Large intestine (tissue), 3 donors: ENCODE measurements around the gene KANSL1L. TPM values are rescaled to one million over a fixed set of nuclear protein-coding genes. Genes with fewer than 3 reads are reported as not detected.

ENCODE experiments used
- DNase-seq, 2 donors: peaks; one replicate each; pipeline versions ENCODE4 v3.0.0 to v3.0.0-alpha.2; 2013
- H3K27ac ChIP-seq: one replicate; pipeline ENCODE4 v1.5.1; 2013; ENCODE audit warnings: low read length
- H3K27me3 ChIP-seq: 2 replicates; pipeline ENCODE4 v1.6.1; 2013; ENCODE audit warnings: low read length; ENCODE audit not compliant: control insufficient read depth, insufficient read depth
- H3K36me3 ChIP-seq: 2 replicates; pipeline ENCODE4 v1.6.1; 2013; ENCODE audit warnings: low read length; ENCODE audit not compliant: control insufficient read depth, insufficient read depth
- H3K4me1 ChIP-seq: one replicate; pipeline ENCODE4 v1.6.1; 2013; ENCODE audit warnings: low read length; ENCODE audit not compliant: control insufficient read depth, insufficient read depth
- H3K4me3 ChIP-seq: one replicate; pipeline ENCODE4 v1.5.1; 2013; ENCODE audit warnings: low read length
- H3K9me3 ChIP-seq: one replicate; pipeline ENCODE4 v1.6.1; 2013; ENCODE audit warnings: mild to moderate bottlenecking, low read depth, low read length, moderate library complexity; ENCODE audit not compliant: control insufficient read depth
- WGBS: methylation state at CpG from one replicate; pipeline ENCODE4 v1.1.5; 2013; ENCODE audit warnings: low lambda C conversion rate; ENCODE audit not compliant: insufficient coverage; 5-methylcytosine and 5-hydroxymethylcytosine counted together
- polyA plus RNA-seq: library from polyadenylated mRNA; unstranded; fragments of 120-200 nt; gene quantifications from one replicate; pipeline ENCODE4 v1.2.1, GENCODE V29; 2013

Gene KANSL1L
- polyA plus RNA-seq, 1 donor = 23.1 TPM

- WGBS = 86% methylated on average over 1 of the region's 3 CpGs
- H3K36me3 ChIP-seq = peaks cover 2% of the 10 kb centered on the region
- no peak for DNase-seq
These were observed 12.2 kb downstream of the KANSL1L start for GRCh38 chr2:210159059-210159458.

GRCh38 chr2:210158236-210158635 lies 13.0 kb downstream of the KANSL1L start:
- peaks cover 9% of the 10 kb centered on the region for H3K4me1 ChIP-seq
- H3K9me3 ChIP-seq = no peaks in the 10 kb centered on the region
- no peaks in the 10 kb centered on the region for H3K27me3 ChIP-seq
- no CpG with 5 or more reads among the region's 2 CpGs for WGBS
- peaks cover 6% of the 10 kb centered on the region for H3K36me3 ChIP-seq
- no peak overlapping the region for H3K4me3 ChIP-seq
- DNase-seq = peak; percentile 3 to 35
- no peak overlapping the region for H3K27ac ChIP-seq

More at GRCh38 chr2:210159059-210159458, 12.2 kb downstream of the KANSL1L start:
- Histone ChIP-seq H3K4me1 (peaks cover 9% of the 10 kb centered on the region), H3K4me3 (no peak overlapping the region), H3K9me3 (no peaks in the 10 kb centered on the region), H3K27ac (no peak overlapping the region), H3K27me3 (no peaks in the 10 kb centered on the region)

- H3K27me3 ChIP-seq = no peaks in the 10 kb centered on the region
- no CpG with 5 or more reads among the region's 3 CpGs for WGBS
- peaks cover 6% of the 10 kb centered on the region for H3K36me3 ChIP-seq
- H3K4me1 ChIP-seq = peaks cover 5% of the 10 kb centered on the region
- no peaks in the 10 kb centered on the region for H3K9me3 ChIP-seq
- no peak overlapping the region for H3K4me3 ChIP-seq
- DNase-seq = no peak
- H3K27ac ChIP-seq = no peak overlapping the region
These were observed 13.7 kb downstream of the KANSL1L start for GRCh38 chr2:210157526-210157925.

GRCh38 chr2:210147614-210148013 lies 23.6 kb downstream of the KANSL1L start:
- Histone ChIP-seq H3K27ac (no peak overlapping the region), H3K4me1 (no peaks in the 10 kb centered on the region), H3K27me3 (no peaks in the 10 kb centered on the region), H3K9me3 (peaks cover 26% of the 10 kb centered on the region), H3K4me3 (no peak overlapping the region), H3K36me3 (peaks cover 28% of the 10 kb centered on the region)
- no peak for DNase-seq

GRCh38 chr2:210132239-210132638 lies 39.0 kb downstream of the KANSL1L start:
- Histone ChIP-seq H3K27ac (no peak overlapping the region), H3K36me3 (peaks cover 5% of the 10 kb centered on the region), H3K27me3 (no peaks in the 10 kb centered on the region), H3K4me3 (no peak overlapping the region), H3K9me3 (peaks cover 5% of the 10 kb centered on the region), H3K4me1 (no peaks in the 10 kb centered on the region)
- no peak for DNase-seq

- WGBS = 50% methylated on average over 1 of the region's 3 CpGs
- DNase-seq = peak in 1 of 2 donors; percentile 25
- H3K27ac ChIP-seq = no peak overlapping the region
These were observed 42.2 kb downstream of the KANSL1L start for GRCh38 chr2:210128961-210129360.

GRCh38 chr2:210113614-210114235 lies 57.5 kb downstream of the KANSL1L start:
- Histone ChIP-seq H3K27ac (no peak overlapping the region), H3K4me1 (no peaks in the 10 kb centered on the region), H3K4me3 (no peak overlapping the region), H3K27me3 (no peaks in the 10 kb centered on the region), H3K9me3 (peaks cover 26% of the 10 kb centered on the region), H3K36me3 (peaks cover 18% of the 10 kb centered on the region)
- DNase-seq = no peak
- 91% methylated on average over 1 of the region's 3 CpGs for WGBS

More at GRCh38 chr2:210128961-210129360, 42.2 kb downstream of the KANSL1L start:
- Histone ChIP-seq H3K4me3 (no peak overlapping the region), H3K27me3 (no peaks in the 10 kb centered on the region), H3K4me1 (no peaks in the 10 kb centered on the region), H3K36me3 (peaks cover 13% of the 10 kb centered on the region), H3K9me3 (peaks cover 25% of the 10 kb centered on the region)

GRCh38 chr2:210112871-210113270 lies 58.3 kb downstream of the KANSL1L start:
- Histone ChIP-seq H3K36me3 (peaks cover 12% of the 10 kb centered on the region), H3K9me3 (peaks cover 22% of the 10 kb centered on the region), H3K27me3 (no peaks in the 10 kb centered on the region), H3K27ac (no peak overlapping the region), H3K4me1 (no peaks in the 10 kb centered on the region), H3K4me3 (no peak overlapping the region)
- no peak for DNase-seq

- Histone ChIP-seq H3K27me3 (no peaks in the 10 kb centered on the region), H3K9me3 (no peaks in the 10 kb centered on the region), H3K27ac (no peak overlapping the region), H3K36me3 (peaks cover 10% of the 10 kb centered on the region), H3K4me3 (no peak overlapping the region), H3K4me1 (no peaks in the 10 kb centered on the region)
- WGBS = no CpG with 5 or more reads among the region's 6 CpGs
- DNase-seq = no peak
These were observed 71.3 kb downstream of the KANSL1L start for GRCh38 chr2:210099940-210100339.

GRCh38 chr2:210094787-210095186 lies 76.4 kb downstream of the KANSL1L start:
- H3K4me3 ChIP-seq = no peak overlapping the region

GRCh38 chr2:210092791-210093190 lies 78.4 kb downstream of the KANSL1L start:
- H3K4me3 ChIP-seq = no peak overlapping the region
- H3K27me3 ChIP-seq = no peaks in the 10 kb centered on the region
- H3K36me3 ChIP-seq = no peaks in the 10 kb centered on the region
- H3K4me1 ChIP-seq = no peaks in the 10 kb centered on the region
- no peak for DNase-seq
- H3K9me3 ChIP-seq = no peaks in the 10 kb centered on the region
- H3K27ac ChIP-seq = no peak overlapping the region

More at GRCh38 chr2:210094787-210095186, 76.4 kb downstream of the KANSL1L start:
- H3K4me1 ChIP-seq = no peaks in the 10 kb centered on the region
- DNase-seq = no peak
- no peak overlapping the region for H3K27ac ChIP-seq
- H3K27me3 ChIP-seq = no peaks in the 10 kb centered on the region
- peaks cover 2% of the 10 kb centered on the region for H3K36me3 ChIP-seq
- no peaks in the 10 kb centered on the region for H3K9me3 ChIP-seq
